Stomach (tissue), 9 donors: Measurements from ENCODE around the gene ARID3B. TPM values are rescaled to one million over a fixed set of nuclear protein-coding genes. Genes with fewer than 3 reads are reported as not detected.

ENCODE experiments used
- DNase-seq, 2 donors: peaks; one replicate each; pipeline versions ENCODE4 v3.0.0 to v3.0.0-alpha.2; 2013 to 2019
- H3K27ac ChIP-seq, 5 donors: fragments of 200-600 bp in 4 of 5; sonication (generic) in 4 of 5; one replicate each; pipeline ENCODE4 v1.5.1; 2013 to 2019; ENCODE audit warnings: mild to moderate bottlenecking in 1 of 5, moderate library complexity in 1 of 5
- H3K27me3 ChIP-seq, 3 donors: fragments of 200-600 bp; sonication (generic); one replicate each; pipeline ENCODE4 v1.5.1; 2017 to 2019; ENCODE audit warnings: mixed run types in 1 of 3
- H3K36me3 ChIP-seq, 4 donors: fragments of 200-600 bp; sonication (generic); 1 replicate in 3 of 4; 2 replicates in 1 of 4; pipeline ENCODE4 v1.5.1; 2016 to 2019
- H3K4me1 ChIP-seq, 4 donors: fragments of 200-600 bp; sonication (generic); one replicate each; pipeline ENCODE4 v1.5.1; 2016 to 2019
- H3K4me3 ChIP-seq, 4 donors: fragments of 200-600 bp; sonication (generic) in 3 of 4; one replicate each; pipeline ENCODE4 v1.5.1; 2016 to 2019; ENCODE audit warnings: mild to moderate bottlenecking in 1 of 4
- H3K9me3 ChIP-seq, 4 donors: fragments of 200-600 bp; sonication (generic); one replicate each; pipeline ENCODE4 v1.5.1; 2016 to 2019
- CTCF ChIP-seq, 7 experiments: fragments of 450-650 bp in 4 of 7; fragments of 200-600 bp in 3 of 7; sonication (generic) in 3 of 7; IDR thresholded peaks; one replicate each; pipeline ENCODE4 v1.5.1; 2016 to 2019; ENCODE audit warnings: antibody characterized with exemption in 7 of 7, control low read depth in 2 of 7, mild to moderate bottlenecking in 1 of 7
- EP300 ChIP-seq: sonication (generic); formaldehyde crosslinking; IDR thresholded peaks from one replicate; pipeline ENCODE4 v1.6.1; 2017; ENCODE audit warnings: antibody characterized with exemption
- POLR2A ChIP-seq, 4 donors: fragments of 450-650 bp; IDR thresholded peaks; one replicate each; pipeline ENCODE4 v1.6.1; 2016; ENCODE audit warnings: antibody characterized with exemption in 4 of 4, control low read depth in 2 of 4, mild to moderate bottlenecking in 1 of 4, moderate library complexity in 1 of 4
- POLR2AphosphoS5 ChIP-seq, 3 donors: sonication (generic); formaldehyde crosslinking; IDR thresholded peaks; one replicate each; pipeline ENCODE4 v1.6.1; 2016; ENCODE audit warnings: antibody characterized with exemption in 3 of 3
- WGBS, 5 donors: extraction: QIAGEN DNeasy Blood & Tissue Kit in 3 of 5; methylation state at CpG; one replicate each; pipeline versions ENCODE4 v1.1.5 to v1.1.7; 2013 to 2018; 5-methylcytosine and 5-hydroxymethylcytosine counted together
- intact Hi-C: fragments of 100-400 bp; cut with DNase I; formaldehyde crosslinking; loops from one replicate; pipeline ENCODE4 v1.15.1; 2023; ENCODE audit warnings: low total_unique reads
- polyA plus RNA-seq, 3 donors: library from polyadenylated mRNA; stranded (reverse); fragments of 200-250 nt; gene quantifications; one replicate each; pipeline ENCODE4 v1.2.3, GENCODE V29; 2013
- total RNA-seq, 5 donors: library from RNA; depleted of rRNA; stranded (reverse); fragments of >200 nt; gene quantifications; one replicate each; pipeline versions ENCODE4 v1.1.0 to v1.2.3, GENCODE V29; 2014 to 2016
- donor health status: healthy with polysubstance abuse.
- donor health status: Bipolar disorder and iron deficiency.
- donor health status: healthy.

The ARID3B gene
- total and polyA plus RNA-seq, 8 donors: 2.2 to 25.2 (median 5.1) TPM

GRCh38 chr15:74547616-74548015 lies 6.6 kb downstream of the ARID3B start:
- TF ChIP-seq EP300 (no peak), CTCF (IDR thresholded peaks at IDR 0.05) (no peak)
- Histone ChIP-seq H3K4me3 (no peak overlapping the region), H3K4me1 (peaks cover 20 to 66% (median 37%) of the 10 kb centered on the region in 4 donors), H3K36me3 (peaks cover 4 to 44% (median 37%) of the 10 kb centered on the region in 4 donors), H3K9me3 (no peaks in the 10 kb centered on the region), H3K27me3 (no peaks in the 10 kb centered on the region), H3K27ac (no peak overlapping the region)
- WGBS, 5 donors: 85 to 92% (median 90%) methylated on average over 3 of the region's 3 CpGs
- DNase-seq: no peak
- intact Hi-C loops: loop anchor here (10.0 kb wide), 1 partner anchor 57 kb away; no protein-coding TSS in a partner anchor

- H3K4me3 ChIP-seq: no peak overlapping the region
- intact Hi-C loops: loop anchor here (10.0 kb wide), 1 partner anchor 57 kb away; no protein-coding TSS in a partner anchor
- WGBS, 5 donors: 64 to 86% (median 83%) methylated on average over 5 of the region's 5 CpGs
Observed at GRCh38 chr15:74548241-74548640, 7.2 kb downstream of the ARID3B start.

GRCh38 chr15:74549816-74550215 lies 8.8 kb downstream of the ARID3B start:
- no peak for DNase-seq
- peaks cover 4 to 52% (median 43%) of the 10 kb centered on the region in 4 donors for H3K36me3 ChIP-seq
- H3K27ac ChIP-seq: no peak overlapping the region
- H3K27me3 ChIP-seq: no peaks in the 10 kb centered on the region
- H3K4me3 ChIP-seq: no peak overlapping the region
- H3K4me1 ChIP-seq: peaks cover 16 to 51% (median 33%) of the 10 kb centered on the region in 4 donors
- TF ChIP-seq POLR2AphosphoS5 (IDR thresholded peaks at IDR 0.05): no peak
- no peak for TF ChIP-seq POLR2A (IDR thresholded peaks at IDR 0.05)
- no peak for TF ChIP-seq EP300
- no peak for TF ChIP-seq CTCF (IDR thresholded peaks at IDR 0.05)
- intact Hi-C loops: loop anchor here (10.0 kb wide), 1 partner anchor 55 kb away; no protein-coding TSS in a partner anchor
- H3K9me3 ChIP-seq: no peaks in the 10 kb centered on the region
- 87 to 97% (median 90%) methylated on average over 5 of the region's 5 CpGs for WGBS, 5 donors

More at GRCh38 chr15:74548241-74548640, 7.2 kb downstream of the ARID3B start:
- no peaks in the 10 kb centered on the region for H3K27me3 ChIP-seq
- TF ChIP-seq CTCF (IDR thresholded peaks at IDR 0.05): no peak
- no peak for TF ChIP-seq POLR2AphosphoS5 (IDR thresholded peaks at IDR 0.05)
- TF ChIP-seq EP300: no peak
- TF ChIP-seq POLR2A (IDR thresholded peaks at IDR 0.05): no peak
- no peaks in the 10 kb centered on the region for H3K9me3 ChIP-seq
- H3K27ac ChIP-seq: no peak overlapping the region
- peak in 1 of 2 donors; percentile 16 for DNase-seq
- peaks cover 4 to 51% (median 42%) of the 10 kb centered on the region in 4 donors for H3K36me3 ChIP-seq
- peaks cover 18 to 60% (median 33%) of the 10 kb centered on the region in 4 donors for H3K4me1 ChIP-seq

GRCh38 chr15:74551714-74552113 lies 10.7 kb downstream of the ARID3B start:
- peaks cover 4 to 32% (median 14%) of the 10 kb centered on the region in 4 donors for H3K4me1 ChIP-seq
- H3K27me3 ChIP-seq: no peaks in the 10 kb centered on the region
- intact Hi-C loops: no loop called here
- H3K27ac ChIP-seq: no peak overlapping the region
- H3K36me3 ChIP-seq: peaks cover 4 to 50% (median 44%) of the 10 kb centered on the region in 4 donors
- H3K9me3 ChIP-seq: no peaks in the 10 kb centered on the region
- H3K4me3 ChIP-seq: no peak overlapping the region
- 79 to 100% (median 94%) methylated on average over 3 of the region's 3 CpGs for WGBS, 5 donors
- TF ChIP-seq POLR2A (IDR thresholded peaks at IDR 0.05): no peak
- no peak for TF ChIP-seq POLR2AphosphoS5 (IDR thresholded peaks at IDR 0.05)
- no peak for TF ChIP-seq EP300
- TF ChIP-seq CTCF (IDR thresholded peaks at IDR 0.05): no peak
- DNase-seq: no peak
